GM23338 (cell line): ENCODE data around the gene DOCK4. TPM values are rescaled to one million over a fixed set of nuclear protein-coding genes. Genes with fewer than 3 reads are reported as not detected.

Experiments used
- ATAC-seq: fragments of 200-7000 bp; cut with Tn5 transposase; 3 replicates; pipeline ENCODE4 v1.9.1; 2020
- DNase-seq: peaks from one replicate; pipeline ENCODE4 v3.0.0-alpha.2; 2015; ENCODE audit warnings: low spot score
- H2AFZ ChIP-seq: fragments of 200-600 bp; sonication (generic); 2 replicates; pipeline ENCODE4 v1.8.0; 2016; ENCODE audit warnings: antibody characterized with exemption, mild to moderate bottlenecking, moderate library complexity
- H3F3A ChIP-seq: fragments of 200-600 bp; sonication (generic); replicated peaks from 2 replicates; pipeline ENCODE4 v1.8.0; 2017; ENCODE audit warnings: antibody characterized with exemption, mixed run types, low read depth
- H3K27ac ChIP-seq: fragments of 200-600 bp; sonication (generic); 2 replicates; pipeline ENCODE4 v1.6.1; 2016; ENCODE audit warnings: low read depth
- H3K27me3 ChIP-seq: fragments of 200-600 bp; sonication (generic); 2 replicates; pipeline ENCODE4 v1.8.0; 2016; ENCODE audit warnings: mild to moderate bottlenecking, mixed run types, moderate library complexity; ENCODE audit not compliant: insufficient read depth
- H3K36me3 ChIP-seq: fragments of 200-600 bp; sonication (generic); 2 replicates; pipeline ENCODE4 v1.8.0; 2016; ENCODE audit warnings: mild to moderate bottlenecking; ENCODE audit not compliant: insufficient read depth
- H3K4me1 ChIP-seq: fragments of 200-600 bp; sonication (generic); 2 replicates; pipeline ENCODE4 v1.8.0; 2016; ENCODE audit warnings: mild to moderate bottlenecking, moderate library complexity; ENCODE audit not compliant: insufficient read depth
- H3K4me2 ChIP-seq: fragments of 200-600 bp; sonication (generic); 2 replicates; pipeline ENCODE4 v1.7.1; 2017; ENCODE audit warnings: mixed run types
- H3K4me3 ChIP-seq: fragments of 200-600 bp; sonication (generic); 2 replicates; pipeline ENCODE4 v1.6.1; 2016; ENCODE audit warnings: mixed run types
- H3K79me2 ChIP-seq: fragments of 200-600 bp; sonication (generic); replicated peaks from 2 replicates; pipeline ENCODE4 v1.8.0; 2017; ENCODE audit warnings: mild to moderate bottlenecking; ENCODE audit not compliant: insufficient read depth
- H3K9me2 ChIP-seq: fragments of 200-600 bp; sonication (generic); 2 replicates; pipeline ENCODE4 v1.8.0; 2017; ENCODE audit not compliant: insufficient read depth
- H4K20me1 ChIP-seq: fragments of 200-600 bp; sonication (generic); replicated peaks from 2 replicates; pipeline ENCODE4 v1.8.0; 2017; ENCODE audit warnings: mild to moderate bottlenecking; ENCODE audit not compliant: insufficient read depth
- H3K27ac Mint-ChIP-seq: 2 replicates; pipeline ENCODE4 v1.8.0; 2020; ENCODE audit warnings: inconsistent platforms, mild to moderate bottlenecking, moderate library complexity, mixed read lengths
- H3K27me3 Mint-ChIP-seq: 3 replicates; pipeline ENCODE4 v1.8.0; 2022; ENCODE audit warnings: low read depth, mild to moderate bottlenecking, moderate library complexity, mixed read lengths, inconsistent platforms; ENCODE audit not compliant: insufficient read depth, poor library complexity
- H3K36me3 Mint-ChIP-seq: 3 replicates; pipeline ENCODE4 v1.8.0; 2021; ENCODE audit warnings: low read depth, mild to moderate bottlenecking, inconsistent platforms, moderate library complexity, mixed read lengths
- H3K4me1 Mint-ChIP-seq: 3 replicates; pipeline ENCODE4 v1.8.0; 2020; ENCODE audit warnings: mild to moderate bottlenecking, inconsistent platforms, mixed read lengths
- H3K4me3 Mint-ChIP-seq: 3 replicates; pipeline ENCODE4 v1.8.0; 2021; ENCODE audit warnings: moderate library complexity, mild to moderate bottlenecking, inconsistent platforms, mixed read lengths
- H3K9me3 Mint-ChIP-seq: 3 replicates; pipeline ENCODE4 v1.8.0; 2020; ENCODE audit warnings: moderate library complexity, mild to moderate bottlenecking, inconsistent platforms, mixed read lengths
- CREB1 ChIP-seq: fragments of 250-450 bp; sonication (Bioruptor Pico); IDR thresholded peaks from 2 replicates; pipeline ENCODE4 v1.5.0; 2020; ENCODE audit warnings: low read depth, mild to moderate bottlenecking, moderate library complexity
- CTCF ChIP-seq, 2 experiments: fragments of 200-600 bp in 1 of 2; sonication (generic) in 1 of 2; conservative IDR thresholded peaks; 2 replicates each; pipeline versions ENCODE4 v1.5.1 to v1.6.1; 2016 to 2017; ENCODE audit warnings: antibody characterized with exemption in 2 of 2, low read depth in 2 of 2, mild to moderate bottlenecking in 2 of 2, moderate library complexity in 1 of 2
- EZH2 ChIP-seq: fragments of 200-600 bp; sonication (generic); IDR thresholded peaks from one replicate; pipeline ENCODE4 v1.8.0; 2017; ENCODE audit warnings: antibody characterized with exemption, mild to moderate bottlenecking, low read depth; ENCODE audit not compliant: unreplicated experiment
- EZH2phosphoT487 ChIP-seq: fragments of 200-600 bp; sonication (generic); IDR thresholded peaks from one replicate; pipeline ENCODE4 v1.8.1; 2018; ENCODE audit warnings: antibody characterized with exemption; ENCODE audit not compliant: unreplicated experiment
- JUNB ChIP-seq: IDR thresholded peaks from one replicate; pipeline ENCODE4 v1.6.1; 2016; ENCODE audit warnings: antibody characterized with exemption; ENCODE audit not compliant: unreplicated experiment
- NANOG ChIP-seq: IDR thresholded peaks from 2 replicates; pipeline ENCODE4 v1.6.1; 2016; ENCODE audit warnings: antibody characterized with exemption, borderline replicate concordance
- POLR2AphosphoS5 ChIP-seq: IDR thresholded peaks from 2 replicates; pipeline ENCODE4 v1.6.1; 2016; ENCODE audit warnings: antibody characterized with exemption, low read depth
- STAT1 ChIP-seq: IDR thresholded peaks from one replicate; pipeline ENCODE4 v1.6.1; 2016; ENCODE audit warnings: antibody characterized with exemption; ENCODE audit not compliant: unreplicated experiment
- ZNF114 ChIP-seq: fragments of 250-450 bp; sonication (Bioruptor Pico); IDR thresholded peaks from 2 replicates; pipeline ENCODE4 v1.5.0; 2020; ENCODE audit warnings: mild to moderate bottlenecking, moderate library complexity
- ZNF331 ChIP-seq: fragments of 250-450 bp; sonication (Bioruptor Pico); IDR thresholded peaks from 2 replicates; pipeline ENCODE4 v1.5.0; 2020; ENCODE audit warnings: low read depth, mild to moderate bottlenecking, moderate library complexity
- polyA plus RNA-seq: library from polyadenylated mRNA; unstranded; fragments of >200 nt; fragmentation: Nextera tagmentation; extraction: Ambion mirVana; gene quantifications from 2 replicates; pipeline ENCODE4 v1.2.1, GENCODE V29; 2016
- total RNA-seq: library from RNA; depleted of rRNA; stranded (reverse); fragments of >200 nt; shearing (Covaris generic); gene quantifications from 2 replicates; pipeline ENCODE4 v1.2.3, GENCODE V29; 2014
- TF ChIP-seq, protein P1 (sequence below): IDR thresholded peaks from 2 replicates; pipeline ENCODE4 v1.6.1; 2016; ENCODE audit warnings: antibody characterized with exemption
- TF ChIP-seq, protein P2 (sequence below): IDR thresholded peaks from one replicate; pipeline ENCODE4 v1.6.1; 2018; ENCODE audit warnings: antibody characterized with exemption; ENCODE audit not compliant: unreplicated experiment
- TF ChIP-seq, protein P3 (sequence below): fragments of 250-450 bp; sonication (Bioruptor Pico); IDR thresholded peaks from 2 replicates; pipeline ENCODE4 v1.5.0; 2020; ENCODE audit warnings: mild to moderate bottlenecking, moderate library complexity

Gene DOCK4
- total and polyA plus RNA-seq, 2 experiments from 2014 or later, result 6.3 to 33.8 TPM

DNA sequence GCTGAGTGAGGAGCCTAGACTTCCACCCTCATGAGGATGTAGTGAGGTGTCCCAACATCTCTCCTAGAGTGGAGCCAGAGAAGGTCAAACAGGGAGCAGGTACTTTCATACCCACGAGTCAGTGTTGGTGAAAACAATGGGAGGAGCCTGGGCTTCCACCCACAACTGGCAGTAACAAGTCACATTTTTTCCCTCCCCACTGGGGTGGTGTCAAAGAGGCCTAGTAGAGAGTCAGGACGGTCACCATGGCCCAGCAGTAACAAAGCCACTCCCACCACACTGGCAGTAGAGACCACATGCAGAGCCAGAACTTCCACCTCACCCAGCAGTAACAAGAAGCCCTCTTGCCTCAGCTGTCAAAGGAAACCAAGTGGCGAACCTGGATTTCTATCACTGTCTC, 363.7 kb downstream of the DOCK4 start:
- DNase-seq (no peak), ATAC-seq (no peak)
- H4K20me1 ChIP-seq, result no peaks in the 10 kb centered on the region
- H3K4me2 ChIP-seq, result no peak overlapping the region
- no peaks in the 10 kb centered on the region for H3K9me2 ChIP-seq
- no peaks in the 10 kb centered on the region for H3K4me1 ChIP-seq
- H3K27ac ChIP-seq, result no peak overlapping the region
- H2AFZ ChIP-seq, result no peak overlapping the region
- Mint-ChIP-seq H3K27ac (no peak overlapping the region; the same call in 1 of the 2 replicates), H3K36me3 (peaks cover 29% of the 10 kb centered on the region), H3K4me1 (no peaks in the 10 kb centered on the region), H3K4me3 (no peak overlapping the region), H3K9me3 (no peaks in the 10 kb centered on the region; the same call in 2 of the 3 replicates), H3K27me3 (no peaks in the 10 kb centered on the region)
- peaks cover 8% of the 10 kb centered on the region; the same call in 1 of the 2 replicates for H3K36me3 ChIP-seq
- TF ChIP-seq, protein P1, sequence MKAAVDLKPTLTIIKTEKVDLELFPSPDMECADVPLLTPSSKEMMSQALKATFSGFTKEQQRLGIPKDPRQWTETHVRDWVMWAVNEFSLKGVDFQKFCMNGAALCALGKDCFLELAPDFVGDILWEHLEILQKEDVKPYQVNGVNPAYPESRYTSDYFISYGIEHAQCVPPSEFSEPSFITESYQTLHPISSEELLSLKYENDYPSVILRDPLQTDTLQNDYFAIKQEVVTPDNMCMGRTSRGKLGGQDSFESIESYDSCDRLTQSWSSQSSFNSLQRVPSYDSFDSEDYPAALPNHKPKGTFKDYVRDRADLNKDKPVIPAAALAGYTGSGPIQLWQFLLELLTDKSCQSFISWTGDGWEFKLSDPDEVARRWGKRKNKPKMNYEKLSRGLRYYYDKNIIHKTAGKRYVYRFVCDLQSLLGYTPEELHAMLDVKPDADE, result no peak
- no peak for TF ChIP-seq POLR2AphosphoS5
- TF ChIP-seq CREB1, result no peak
- no peak for TF ChIP-seq EZH2phosphoT487
- TF ChIP-seq CTCF (conservative IDR thresholded peaks at IDR 0.05; ENCODE audit: low read depth in 2 of 2), result no peak
- TF ChIP-seq ZNF114 (CRISPR knock-in tag), result no peak
- TF ChIP-seq STAT1, result no peak
- TF ChIP-seq, protein P2, sequence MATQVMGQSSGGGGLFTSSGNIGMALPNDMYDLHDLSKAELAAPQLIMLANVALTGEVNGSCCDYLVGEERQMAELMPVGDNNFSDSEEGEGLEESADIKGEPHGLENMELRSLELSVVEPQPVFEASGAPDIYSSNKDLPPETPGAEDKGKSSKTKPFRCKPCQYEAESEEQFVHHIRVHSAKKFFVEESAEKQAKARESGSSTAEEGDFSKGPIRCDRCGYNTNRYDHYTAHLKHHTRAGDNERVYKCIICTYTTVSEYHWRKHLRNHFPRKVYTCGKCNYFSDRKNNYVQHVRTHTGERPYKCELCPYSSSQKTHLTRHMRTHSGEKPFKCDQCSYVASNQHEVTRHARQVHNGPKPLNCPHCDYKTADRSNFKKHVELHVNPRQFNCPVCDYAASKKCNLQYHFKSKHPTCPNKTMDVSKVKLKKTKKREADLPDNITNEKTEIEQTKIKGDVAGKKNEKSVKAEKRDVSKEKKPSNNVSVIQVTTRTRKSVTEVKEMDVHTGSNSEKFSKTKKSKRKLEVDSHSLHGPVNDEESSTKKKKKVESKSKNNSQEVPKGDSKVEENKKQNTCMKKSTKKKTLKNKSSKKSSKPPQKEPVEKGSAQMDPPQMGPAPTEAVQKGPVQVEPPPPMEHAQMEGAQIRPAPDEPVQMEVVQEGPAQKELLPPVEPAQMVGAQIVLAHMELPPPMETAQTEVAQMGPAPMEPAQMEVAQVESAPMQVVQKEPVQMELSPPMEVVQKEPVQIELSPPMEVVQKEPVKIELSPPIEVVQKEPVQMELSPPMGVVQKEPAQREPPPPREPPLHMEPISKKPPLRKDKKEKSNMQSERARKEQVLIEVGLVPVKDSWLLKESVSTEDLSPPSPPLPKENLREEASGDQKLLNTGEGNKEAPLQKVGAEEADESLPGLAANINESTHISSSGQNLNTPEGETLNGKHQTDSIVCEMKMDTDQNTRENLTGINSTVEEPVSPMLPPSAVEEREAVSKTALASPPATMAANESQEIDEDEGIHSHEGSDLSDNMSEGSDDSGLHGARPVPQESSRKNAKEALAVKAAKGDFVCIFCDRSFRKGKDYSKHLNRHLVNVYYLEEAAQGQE, result no peak
- no peak for TF ChIP-seq NANOG
- TF ChIP-seq JUNB, result no peak
- TF ChIP-seq, protein P3, sequence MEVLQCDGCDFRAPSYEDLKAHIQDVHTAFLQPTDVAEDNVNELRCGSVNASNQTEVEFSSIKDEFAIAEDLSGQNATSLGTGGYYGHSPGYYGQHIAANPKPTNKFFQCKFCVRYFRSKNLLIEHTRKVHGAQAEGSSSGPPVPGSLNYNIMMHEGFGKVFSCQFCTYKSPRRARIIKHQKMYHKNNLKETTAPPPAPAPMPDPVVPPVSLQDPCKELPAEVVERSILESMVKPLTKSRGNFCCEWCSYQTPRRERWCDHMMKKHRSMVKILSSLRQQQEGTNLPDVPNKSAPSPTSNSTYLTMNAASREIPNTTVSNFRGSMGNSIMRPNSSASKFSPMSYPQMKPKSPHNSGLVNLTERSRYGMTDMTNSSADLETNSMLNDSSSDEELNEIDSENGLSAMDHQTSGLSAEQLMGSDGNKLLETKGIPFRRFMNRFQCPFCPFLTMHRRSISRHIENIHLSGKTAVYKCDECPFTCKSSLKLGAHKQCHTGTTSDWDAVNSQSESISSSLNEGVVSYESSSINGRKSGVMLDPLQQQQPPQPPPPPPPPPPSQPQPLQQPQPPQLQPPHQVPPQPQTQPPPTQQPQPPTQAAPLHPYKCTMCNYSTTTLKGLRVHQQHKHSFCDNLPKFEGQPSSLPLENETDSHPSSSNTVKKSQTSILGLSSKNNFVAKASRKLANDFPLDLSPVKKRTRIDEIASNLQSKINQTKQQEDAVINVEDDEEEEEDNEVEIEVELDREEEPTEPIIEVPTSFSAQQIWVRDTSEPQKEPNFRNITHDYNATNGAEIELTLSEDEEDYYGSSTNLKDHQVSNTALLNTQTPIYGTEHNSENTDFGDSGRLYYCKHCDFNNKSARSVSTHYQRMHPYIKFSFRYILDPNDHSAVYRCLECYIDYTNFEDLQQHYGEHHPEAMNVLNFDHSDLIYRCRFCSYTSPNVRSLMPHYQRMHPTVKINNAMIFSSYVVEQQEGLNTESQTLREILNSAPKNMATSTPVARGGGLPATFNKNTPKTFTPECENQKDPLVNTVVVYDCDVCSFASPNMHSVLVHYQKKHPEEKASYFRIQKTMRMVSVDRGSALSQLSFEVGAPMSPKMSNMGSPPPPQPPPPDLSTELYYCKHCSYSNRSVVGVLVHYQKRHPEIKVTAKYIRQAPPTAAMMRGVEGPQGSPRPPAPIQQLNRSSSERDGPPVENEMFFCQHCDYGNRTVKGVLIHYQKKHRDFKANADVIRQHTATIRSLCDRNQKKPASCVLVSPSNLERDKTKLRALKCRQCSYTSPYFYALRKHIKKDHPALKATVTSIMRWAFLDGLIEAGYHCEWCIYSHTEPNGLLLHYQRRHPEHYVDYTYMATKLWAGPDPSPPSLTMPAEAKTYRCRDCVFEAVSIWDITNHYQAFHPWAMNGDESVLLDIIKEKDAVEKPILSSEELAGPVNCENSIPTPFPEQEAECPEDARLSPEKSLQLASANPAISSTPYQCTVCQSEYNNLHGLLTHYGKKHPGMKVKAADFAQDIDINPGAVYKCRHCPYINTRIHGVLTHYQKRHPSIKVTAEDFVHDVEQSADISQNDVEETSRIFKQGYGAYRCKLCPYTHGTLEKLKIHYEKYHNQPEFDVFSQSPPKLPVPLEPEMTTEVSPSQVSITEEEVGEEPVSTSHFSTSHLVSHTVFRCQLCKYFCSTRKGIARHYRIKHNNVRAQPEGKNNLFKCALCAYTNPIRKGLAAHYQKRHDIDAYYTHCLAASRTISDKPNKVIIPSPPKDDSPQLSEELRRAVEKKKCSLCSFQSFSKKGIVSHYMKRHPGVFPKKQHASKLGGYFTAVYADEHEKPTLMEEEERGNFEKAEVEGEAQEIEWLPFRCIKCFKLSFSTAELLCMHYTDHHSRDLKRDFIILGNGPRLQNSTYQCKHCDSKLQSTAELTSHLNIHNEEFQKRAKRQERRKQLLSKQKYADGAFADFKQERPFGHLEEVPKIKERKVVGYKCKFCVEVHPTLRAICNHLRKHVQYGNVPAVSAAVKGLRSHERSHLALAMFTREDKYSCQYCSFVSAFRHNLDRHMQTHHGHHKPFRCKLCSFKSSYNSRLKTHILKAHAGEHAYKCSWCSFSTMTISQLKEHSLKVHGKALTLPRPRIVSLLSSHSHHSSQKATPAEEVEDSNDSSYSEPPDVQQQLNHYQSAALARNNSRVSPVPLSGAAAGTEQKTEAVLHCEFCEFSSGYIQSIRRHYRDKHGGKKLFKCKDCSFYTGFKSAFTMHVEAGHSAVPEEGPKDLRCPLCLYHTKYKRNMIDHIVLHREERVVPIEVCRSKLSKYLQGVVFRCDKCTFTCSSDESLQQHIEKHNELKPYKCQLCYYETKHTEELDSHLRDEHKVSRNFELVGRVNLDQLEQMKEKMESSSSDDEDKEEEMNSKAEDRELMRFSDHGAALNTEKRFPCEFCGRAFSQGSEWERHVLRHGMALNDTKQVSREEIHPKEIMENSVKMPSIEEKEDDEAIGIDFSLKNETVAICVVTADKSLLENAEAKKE (CRISPR knock-in tag), result no peak
- no peak for TF ChIP-seq ZNF331 (CRISPR knock-in tag)
- TF ChIP-seq EZH2, result no peak
- no peaks in the 10 kb centered on the region for H3K27me3 ChIP-seq
- no peaks in the 10 kb centered on the region for H3F3A ChIP-seq
- H3K4me3 ChIP-seq, result no peak overlapping the region
- no peaks in the 10 kb centered on the region for H3K79me2 ChIP-seq
